ENCODE results near the gene CERT1. TPM values are rescaled to one million over a fixed set of nuclear protein-coding genes. Genes with fewer than 3 reads are reported as not detected.

The CERT1 gene
- total and polyA plus RNA-seq, 8 donors: 49.2 to 72.7 (median 56.9) TPM

GRCh38 chr5:75553358-75553757 lies 41.9 kb upstream of the CERT1 start:
- DNase-seq: no peak
- H3K4me1 ChIP-seq: peaks cover 0 to 7% of the 10 kb centered on the region in 2 donors
- intact Hi-C loops (cut with DNase I): no loop called here
- H3K27ac ChIP-seq: no peak overlapping the region
- H3K9me3 ChIP-seq: no peaks in the 10 kb centered on the region
- peaks cover 0 to 45% of the 10 kb centered on the region in 2 donors for H3K36me3 ChIP-seq
- no peak for ATAC-seq
- H3K4me3 ChIP-seq: no peak overlapping the region
- TF ChIP-seq, protein P1, sequence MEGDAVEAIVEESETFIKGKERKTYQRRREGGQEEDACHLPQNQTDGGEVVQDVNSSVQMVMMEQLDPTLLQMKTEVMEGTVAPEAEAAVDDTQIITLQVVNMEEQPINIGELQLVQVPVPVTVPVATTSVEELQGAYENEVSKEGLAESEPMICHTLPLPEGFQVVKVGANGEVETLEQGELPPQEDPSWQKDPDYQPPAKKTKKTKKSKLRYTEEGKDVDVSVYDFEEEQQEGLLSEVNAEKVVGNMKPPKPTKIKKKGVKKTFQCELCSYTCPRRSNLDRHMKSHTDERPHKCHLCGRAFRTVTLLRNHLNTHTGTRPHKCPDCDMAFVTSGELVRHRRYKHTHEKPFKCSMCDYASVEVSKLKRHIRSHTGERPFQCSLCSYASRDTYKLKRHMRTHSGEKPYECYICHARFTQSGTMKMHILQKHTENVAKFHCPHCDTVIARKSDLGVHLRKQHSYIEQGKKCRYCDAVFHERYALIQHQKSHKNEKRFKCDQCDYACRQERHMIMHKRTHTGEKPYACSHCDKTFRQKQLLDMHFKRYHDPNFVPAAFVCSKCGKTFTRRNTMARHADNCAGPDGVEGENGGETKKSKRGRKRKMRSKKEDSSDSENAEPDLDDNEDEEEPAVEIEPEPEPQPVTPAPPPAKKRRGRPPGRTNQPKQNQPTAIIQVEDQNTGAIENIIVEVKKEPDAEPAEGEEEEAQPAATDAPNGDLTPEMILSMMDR (IDR thresholded peaks at IDR 0.05): no peak
- H3K27me3 ChIP-seq: no peaks in the 10 kb centered on the region

- no peaks in the 10 kb centered on the region for H3K9me3 ChIP-seq
- TF ChIP-seq, protein P1 (IDR thresholded peaks at IDR 0.05): no peak
- DNase-seq (no peak), ATAC-seq (no peak)
- intact Hi-C loops (cut with DNase I): no loop called here
- peaks cover 0 to 2% of the 10 kb centered on the region in 2 donors for H3K4me1 ChIP-seq
- no peak overlapping the region for H3K4me3 ChIP-seq
- peaks cover 0 to 43% of the 10 kb centered on the region in 2 donors for H3K36me3 ChIP-seq
- no peak overlapping the region for H3K27ac ChIP-seq
- H3K27me3 ChIP-seq: no peaks in the 10 kb centered on the region
Observed at GRCh38 chr5:75552764-75553163, 41.3 kb upstream of the CERT1 start.

GRCh38 chr5:75551471-75551870 lies 40.0 kb upstream of the CERT1 start:
- no peak for ATAC-seq
- no peak for DNase-seq
- Histone ChIP-seq H3K27me3 (no peaks in the 10 kb centered on the region), H3K27ac (no peak overlapping the region), H3K4me1 (no peaks in the 10 kb centered on the region), H3K9me3 (no peaks in the 10 kb centered on the region), H3K36me3 (peaks cover 0 to 32% of the 10 kb centered on the region in 2 donors), H3K4me3 (no peak overlapping the region)
- TF ChIP-seq, protein P1 (IDR thresholded peaks at IDR 0.05): no peak
- intact Hi-C loops (cut with DNase I): no loop called here

GRCh38 chr5:75550597-75550996 lies 39.2 kb upstream of the CERT1 start:
- Histone ChIP-seq H3K9me3 (no peaks in the 10 kb centered on the region), H3K27me3 (no peaks in the 10 kb centered on the region), H3K4me1 (no peaks in the 10 kb centered on the region), H3K36me3 (peaks cover 0 to 32% of the 10 kb centered on the region in 2 donors), H3K27ac (no peak overlapping the region), H3K4me3 (no peak overlapping the region)
- intact Hi-C loops (cut with DNase I): no loop called here
- DNase-seq: no peak
- TF ChIP-seq, protein P1 (IDR thresholded peaks at IDR 0.05): no peak
- ATAC-seq: no peak

GRCh38 chr5:75547812-75548211 lies 36.4 kb upstream of the CERT1 start:
- Histone ChIP-seq H3K36me3 (peaks cover 0 to 9% of the 10 kb centered on the region in 2 donors), H3K27me3 (no peaks in the 10 kb centered on the region), H3K4me1 (no peaks in the 10 kb centered on the region), H3K9me3 (no peaks in the 10 kb centered on the region), H3K4me3 (no peak overlapping the region), H3K27ac (no peak overlapping the region)
- ATAC-seq (peak; percentile 64), DNase-seq (no peak)
- intact Hi-C loops (cut with DNase I): no loop called here
- TF ChIP-seq, protein P1 (IDR thresholded peaks at IDR 0.05): no peak

Measured in left lung (tissue), 10 donors.